SU-DHL-6 (cell line): Measurements from ENCODE around the gene SETBP1.

Experiments used
- CTCF ChIP-seq: fragments of 200-600 bp; sonication (generic); IDR thresholded peaks from one replicate; pipeline ENCODE4 v1.5.1; 2017; ENCODE audit warnings: antibody characterized with exemption, mild to moderate bottlenecking, low read length, moderate library complexity; ENCODE audit not compliant: insufficient read depth, poor library complexity, severe bottlenecking
- EZH2phosphoT487 ChIP-seq: fragments of 200-600 bp; sonication (generic), shearing (Covaris generic); conservative IDR thresholded peaks from 2 replicates; pipeline ENCODE4 v1.6.1; 2018; ENCODE audit warnings: mild to moderate bottlenecking, antibody characterized with exemption, low read length, moderate library complexity, mixed read lengths

GRCh38 chr18:45034179-45034578, 353.5 kb downstream of the SETBP1 start:
- TF ChIP-seq CTCF: no peak
- TF ChIP-seq EZH2phosphoT487: no peak
